ENCODE data around the gene ZNF678.

Gene ZNF678

DNA sequence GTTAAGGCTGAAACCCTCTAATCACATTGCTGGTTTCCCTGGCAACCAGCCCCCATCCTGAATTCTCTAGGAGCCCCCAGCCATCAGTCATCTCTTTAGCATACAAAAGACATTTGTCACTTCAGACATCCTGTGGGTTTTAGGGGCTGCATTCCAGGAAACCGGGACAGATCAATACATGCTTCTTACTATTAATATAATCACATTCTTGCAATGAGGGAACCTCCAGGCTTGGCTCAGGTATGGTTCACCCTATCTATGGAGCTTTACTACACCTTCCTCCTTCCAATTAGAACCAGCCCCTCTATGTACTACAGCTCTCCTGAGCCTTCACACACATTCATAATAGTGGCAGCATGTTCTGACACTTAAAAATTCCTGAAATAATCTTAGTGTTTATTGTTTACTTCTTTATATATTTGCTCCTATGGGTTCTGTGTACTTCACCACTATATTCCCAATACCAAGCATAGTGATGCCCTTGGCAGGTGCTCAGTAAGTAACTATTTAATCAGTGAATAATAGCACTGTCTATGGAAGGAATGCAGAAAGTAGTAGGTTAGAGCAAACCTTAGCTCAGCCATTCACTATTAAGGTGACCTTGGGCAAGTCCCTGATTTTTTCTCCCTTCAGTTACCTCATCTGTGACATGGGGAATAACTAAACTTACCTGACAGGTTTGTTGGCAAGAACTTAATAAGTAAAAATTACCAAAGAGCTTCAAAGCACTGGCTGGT is 59.6 kb downstream of the ZNF678 start:
- no peaks in the 10 kb centered on the region for H3K36me3 ChIP-seq (ENCODE audit: insufficient read depth, low read length)
- H3K9me3 ChIP-seq (ENCODE audit: low read length) = peaks cover 16% of the 10 kb centered on the region; the same call in 1 of the 2 replicates
- TF ChIP-seq, protein P1, sequence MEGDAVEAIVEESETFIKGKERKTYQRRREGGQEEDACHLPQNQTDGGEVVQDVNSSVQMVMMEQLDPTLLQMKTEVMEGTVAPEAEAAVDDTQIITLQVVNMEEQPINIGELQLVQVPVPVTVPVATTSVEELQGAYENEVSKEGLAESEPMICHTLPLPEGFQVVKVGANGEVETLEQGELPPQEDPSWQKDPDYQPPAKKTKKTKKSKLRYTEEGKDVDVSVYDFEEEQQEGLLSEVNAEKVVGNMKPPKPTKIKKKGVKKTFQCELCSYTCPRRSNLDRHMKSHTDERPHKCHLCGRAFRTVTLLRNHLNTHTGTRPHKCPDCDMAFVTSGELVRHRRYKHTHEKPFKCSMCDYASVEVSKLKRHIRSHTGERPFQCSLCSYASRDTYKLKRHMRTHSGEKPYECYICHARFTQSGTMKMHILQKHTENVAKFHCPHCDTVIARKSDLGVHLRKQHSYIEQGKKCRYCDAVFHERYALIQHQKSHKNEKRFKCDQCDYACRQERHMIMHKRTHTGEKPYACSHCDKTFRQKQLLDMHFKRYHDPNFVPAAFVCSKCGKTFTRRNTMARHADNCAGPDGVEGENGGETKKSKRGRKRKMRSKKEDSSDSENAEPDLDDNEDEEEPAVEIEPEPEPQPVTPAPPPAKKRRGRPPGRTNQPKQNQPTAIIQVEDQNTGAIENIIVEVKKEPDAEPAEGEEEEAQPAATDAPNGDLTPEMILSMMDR (IDR thresholded peaks at IDR 0.05; ENCODE audit: low read length) = no peak
- no peak for TF ChIP-seq EZH2 (IDR thresholded peaks at IDR 0.05; ENCODE audit: borderline replicate concordance, low read length)
- H3K9ac ChIP-seq (ENCODE audit: low read length) = no peak overlapping the region
- H3K4me1 ChIP-seq (ENCODE audit: insufficient read depth, low read length, severe bottlenecking) = no peaks in the 10 kb centered on the region
- no peak overlapping the region for H2AFZ ChIP-seq (ENCODE audit: low read length)
- no peak overlapping the region for H3K27ac ChIP-seq (ENCODE audit: low read depth, low read length, poor library complexity, severe bottlenecking)
- no peaks in the 10 kb centered on the region for H3K27me3 ChIP-seq (ENCODE audit: insufficient read depth, low read length)
- H3K4me3 ChIP-seq (ENCODE audit: low read depth, low read length, poor library complexity, severe bottlenecking) = no peak overlapping the region
- no peaks in the 10 kb centered on the region for H3K79me2 ChIP-seq (ENCODE audit: insufficient read depth, low read length)
- H4K20me1 ChIP-seq (ENCODE audit: insufficient read depth, low read length) = no peaks in the 10 kb centered on the region
- no peak overlapping the region for H3K4me2 ChIP-seq (ENCODE audit: low read length)
- no peaks in the 10 kb centered on the region for H3F3A ChIP-seq (ENCODE audit: insufficient read depth, low read length)
- H3K9me2 ChIP-seq (ENCODE audit: low read depth, low read length) = no peaks in the 10 kb centered on the region

GRCh38 chr1:227632325-227632724 is 69.0 kb downstream of the ZNF678 start:
- Histone ChIP-seq H3K9ac (ENCODE audit: low read length) (no peak overlapping the region), H4K20me1 (ENCODE audit: insufficient read depth, low read length) (no peaks in the 10 kb centered on the region), H3K27me3 (ENCODE audit: insufficient read depth, low read length) (no peaks in the 10 kb centered on the region), H3K79me2 (ENCODE audit: insufficient read depth, low read length) (no peaks in the 10 kb centered on the region), H3F3A (ENCODE audit: insufficient read depth, low read length) (no peaks in the 10 kb centered on the region), H3K4me1 (ENCODE audit: insufficient read depth, low read length, severe bottlenecking) (no peaks in the 10 kb centered on the region), H3K36me3 (ENCODE audit: insufficient read depth, low read length) (no peaks in the 10 kb centered on the region; the same call in 1 of the 2 replicates), H3K9me3 (ENCODE audit: low read length) (peaks cover 10% of the 10 kb centered on the region), H2AFZ (ENCODE audit: low read length) (no peak overlapping the region), H3K4me3 (ENCODE audit: low read depth, low read length, poor library complexity, severe bottlenecking) (no peak overlapping the region), H3K4me2 (ENCODE audit: low read length) (no peak overlapping the region), H3K9me2 (ENCODE audit: low read depth, low read length) (no peaks in the 10 kb centered on the region), H3K27ac (ENCODE audit: low read depth, low read length, poor library complexity, severe bottlenecking) (no peak overlapping the region)
- no peak for TF ChIP-seq EZH2 (IDR thresholded peaks at IDR 0.05; ENCODE audit: borderline replicate concordance, low read length)
- TF ChIP-seq, protein P1 (IDR thresholded peaks at IDR 0.05; ENCODE audit: low read length) = no peak

GRCh38 chr1:227635596-227635995 is 72.2 kb downstream of the ZNF678 start:
- TF ChIP-seq, protein P1 (IDR thresholded peaks at IDR 0.05; ENCODE audit: low read length) = no peak
- TF ChIP-seq EZH2 (IDR thresholded peaks at IDR 0.05; ENCODE audit: borderline replicate concordance, low read length) = no peak
- Histone ChIP-seq H4K20me1 (ENCODE audit: insufficient read depth, low read length) (no peaks in the 10 kb centered on the region), H3K9ac (ENCODE audit: low read length) (no peak overlapping the region), H3K36me3 (ENCODE audit: insufficient read depth, low read length) (no peaks in the 10 kb centered on the region; the same call in 1 of the 2 replicates), H3K27ac (ENCODE audit: low read depth, low read length, poor library complexity, severe bottlenecking) (no peak overlapping the region), H3K4me1 (ENCODE audit: insufficient read depth, low read length, severe bottlenecking) (no peaks in the 10 kb centered on the region), H3K27me3 (ENCODE audit: insufficient read depth, low read length) (no peaks in the 10 kb centered on the region), H3F3A (ENCODE audit: insufficient read depth, low read length) (no peaks in the 10 kb centered on the region), H3K79me2 (ENCODE audit: insufficient read depth, low read length) (no peaks in the 10 kb centered on the region), H3K9me2 (ENCODE audit: low read depth, low read length) (no peaks in the 10 kb centered on the region), H3K4me3 (ENCODE audit: low read depth, low read length, poor library complexity, severe bottlenecking) (no peak overlapping the region), H2AFZ (ENCODE audit: low read length) (no peak overlapping the region), H3K9me3 (ENCODE audit: low read length) (peaks cover 16% of the 10 kb centered on the region), H3K4me2 (ENCODE audit: low read length) (no peak overlapping the region)

All from OCI-LY1 (cell line).